ENCODE measurements around the gene DDI2.

DDI2 gene

DNA sequence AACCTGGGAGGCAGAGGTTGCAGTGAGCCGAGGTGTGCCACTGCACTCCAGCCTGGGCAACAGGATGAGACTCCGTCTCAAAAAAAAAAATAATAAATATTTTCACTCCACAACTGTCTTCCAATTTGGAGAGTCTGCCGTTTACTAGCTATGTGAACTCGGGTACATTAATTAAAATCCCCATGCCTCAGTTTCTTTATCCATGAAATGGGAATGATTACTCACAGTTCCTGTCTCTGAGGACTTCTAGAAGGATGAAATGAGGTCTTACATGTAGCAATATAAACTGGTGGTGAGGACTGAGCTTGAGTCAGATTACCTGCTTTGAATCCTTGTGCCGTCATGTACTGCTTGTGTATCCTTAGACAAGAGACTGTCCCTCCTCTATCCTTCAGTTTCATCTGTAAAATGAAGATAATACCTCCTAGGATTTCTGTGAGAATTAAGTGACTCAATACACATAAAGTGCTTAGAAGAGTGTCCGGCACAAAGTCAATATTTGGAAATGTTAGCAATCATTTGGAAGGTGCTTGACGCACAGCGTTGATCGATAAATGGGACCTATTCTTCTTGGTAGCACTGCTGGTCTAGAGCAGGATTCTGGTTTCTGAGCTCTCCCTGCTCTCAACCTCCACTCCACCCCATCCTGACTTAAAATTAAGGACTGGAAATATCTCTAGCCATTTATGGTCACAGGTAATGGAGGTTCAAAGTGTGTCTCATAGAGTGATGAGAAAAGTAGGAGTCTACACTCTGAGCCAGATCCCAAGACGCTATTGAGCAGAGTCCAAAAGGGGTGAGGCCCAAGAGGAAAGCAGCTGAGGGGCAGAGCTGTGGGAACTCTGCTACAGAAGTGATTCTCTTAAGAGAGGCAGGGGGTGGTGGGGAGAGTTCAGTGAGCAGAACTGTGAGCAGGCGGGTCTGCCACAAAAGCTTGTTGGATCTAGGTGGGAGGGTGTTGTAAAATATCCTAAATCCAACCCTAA is 11.6 kb upstream of the DDI2 start:
- DNase-seq = no peak

GRCh38 chr1:15609631-15610030 is 7.6 kb upstream of the DDI2 start:
- no peak for DNase-seq

GRCh38 chr1:15610167-15610566 is 7.1 kb upstream of the DDI2 start:
- peak; percentile 41 for DNase-seq

DNA sequence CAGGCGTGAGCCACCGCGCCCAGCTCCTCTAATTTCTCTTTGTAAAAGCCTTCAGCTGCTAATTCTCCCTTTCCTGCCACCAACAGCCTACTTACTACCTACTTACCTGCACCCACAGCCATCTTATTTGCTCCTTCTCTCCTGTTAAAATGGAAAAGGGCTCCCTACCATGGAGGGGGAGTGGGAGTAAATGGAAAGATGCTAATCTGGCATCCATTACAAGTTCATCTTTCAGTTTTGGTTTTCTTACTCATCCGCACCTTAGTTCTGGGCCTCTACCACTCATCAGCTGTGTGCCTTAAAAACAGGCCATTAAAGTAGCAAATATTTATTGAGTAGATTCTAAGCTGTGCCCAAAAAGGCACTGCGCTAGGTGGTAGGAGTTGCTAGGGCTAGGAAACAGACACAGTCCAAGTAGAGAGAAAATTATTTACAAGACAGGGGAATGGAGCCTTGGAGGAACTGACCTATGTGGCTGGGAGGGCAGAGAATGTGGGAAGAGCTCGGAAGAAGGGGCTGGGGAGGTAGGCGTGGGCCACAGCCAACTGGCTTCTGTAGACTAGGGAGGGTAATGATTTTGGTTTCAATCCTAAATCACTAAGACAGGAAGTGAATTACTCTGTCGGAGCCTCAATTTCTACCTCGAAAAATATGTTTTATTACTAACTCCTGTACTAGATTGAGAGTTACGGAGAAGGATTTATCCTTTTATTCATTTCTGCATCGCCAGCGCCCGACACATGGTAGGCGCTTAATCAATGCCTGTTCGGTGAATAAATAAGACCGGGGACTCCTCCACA is 685 bp upstream of the DDI2 start:
- DNase-seq = no peak

GRCh38 chr1:15618077-15618654 is 908 bp downstream of the DDI2 start:
- DNase-seq = peak; percentile 46

DNA sequence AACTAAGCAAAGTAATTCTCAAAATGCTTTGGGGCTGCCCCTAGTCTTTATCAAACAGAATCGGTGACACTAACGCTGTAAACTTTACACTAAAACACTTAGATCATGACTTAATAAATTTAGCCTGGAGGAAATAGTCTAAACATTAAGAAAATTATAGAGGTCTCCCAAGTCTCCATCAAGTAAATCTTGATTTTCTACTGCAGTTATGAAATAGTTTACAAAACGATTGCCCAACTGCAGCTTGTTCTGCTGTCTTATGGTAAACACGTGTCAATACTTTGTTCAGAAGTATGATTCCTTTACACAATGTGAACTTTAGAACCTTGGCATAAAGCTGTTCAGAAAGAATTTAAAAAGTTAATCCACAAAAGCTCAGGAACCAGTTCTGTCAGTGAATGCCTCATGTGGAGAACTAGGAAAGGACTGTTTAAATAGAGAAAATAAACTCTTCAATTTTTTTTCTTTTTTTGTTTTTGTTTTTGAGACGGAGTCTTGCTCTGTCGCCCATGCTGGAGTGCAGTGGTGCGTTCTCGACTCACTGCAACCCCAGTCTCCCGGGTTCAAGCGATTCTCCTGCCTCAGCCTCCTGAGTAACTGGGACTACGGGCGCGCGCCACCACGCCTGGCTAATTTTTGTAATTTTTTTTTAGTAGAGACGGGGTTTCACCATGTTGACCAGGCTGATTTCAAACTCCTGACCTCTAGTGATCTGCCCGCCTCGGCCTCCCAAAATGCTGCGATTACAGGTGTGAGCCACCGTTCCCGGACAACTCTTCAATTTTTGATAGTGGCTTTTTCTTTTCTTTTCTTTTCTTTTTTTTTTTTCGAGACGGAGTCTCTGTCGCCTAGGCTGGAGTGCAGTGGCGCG is 1.6 kb downstream of the DDI2 start:
- no peak for DNase-seq

- DNase-seq = peak; percentile 67
These were observed 2.9 kb downstream of the DDI2 start for GRCh38 chr1:15620155-15620545.

DNA sequence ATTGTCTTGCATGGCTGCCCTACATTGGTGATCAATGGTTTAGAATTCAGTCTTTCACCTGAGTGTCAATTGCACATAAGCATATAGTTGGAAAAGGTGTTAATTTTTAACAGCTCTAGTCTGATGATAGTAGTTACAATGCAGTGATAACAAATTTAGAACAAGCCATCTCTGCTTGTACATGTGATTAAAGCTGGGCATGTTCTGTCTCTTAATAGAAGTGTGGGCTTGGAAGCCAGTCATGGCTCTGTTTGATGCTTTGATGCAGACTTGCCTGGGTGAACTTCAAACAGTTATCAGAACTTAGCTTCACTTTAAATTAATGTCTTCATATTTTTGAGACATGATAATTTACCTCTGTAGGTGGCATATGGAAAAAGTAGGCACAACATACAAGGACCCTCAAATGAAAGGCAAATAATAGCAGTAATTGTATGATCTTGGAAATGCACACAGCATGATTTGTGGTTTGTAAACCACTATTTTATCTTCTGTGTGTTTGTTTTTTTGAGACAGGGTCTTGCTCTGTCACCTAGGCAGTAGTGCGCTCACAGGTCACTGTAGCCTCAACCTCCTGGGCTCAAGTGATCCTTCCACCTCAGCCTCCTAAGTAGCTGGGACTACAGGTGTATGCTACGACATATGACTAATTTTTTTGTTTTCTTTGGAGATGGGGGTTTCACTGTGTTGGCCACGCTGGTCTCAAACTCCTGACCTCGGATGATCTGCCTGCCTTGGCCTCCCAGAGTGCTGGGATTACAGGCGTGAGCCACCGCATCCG is 3.8 kb downstream of the DDI2 start:
- DNase-seq = no peak

GRCh38 chr1:15621975-15622374 is 4.7 kb downstream of the DDI2 start:
- DNase-seq = no peak

DNA sequence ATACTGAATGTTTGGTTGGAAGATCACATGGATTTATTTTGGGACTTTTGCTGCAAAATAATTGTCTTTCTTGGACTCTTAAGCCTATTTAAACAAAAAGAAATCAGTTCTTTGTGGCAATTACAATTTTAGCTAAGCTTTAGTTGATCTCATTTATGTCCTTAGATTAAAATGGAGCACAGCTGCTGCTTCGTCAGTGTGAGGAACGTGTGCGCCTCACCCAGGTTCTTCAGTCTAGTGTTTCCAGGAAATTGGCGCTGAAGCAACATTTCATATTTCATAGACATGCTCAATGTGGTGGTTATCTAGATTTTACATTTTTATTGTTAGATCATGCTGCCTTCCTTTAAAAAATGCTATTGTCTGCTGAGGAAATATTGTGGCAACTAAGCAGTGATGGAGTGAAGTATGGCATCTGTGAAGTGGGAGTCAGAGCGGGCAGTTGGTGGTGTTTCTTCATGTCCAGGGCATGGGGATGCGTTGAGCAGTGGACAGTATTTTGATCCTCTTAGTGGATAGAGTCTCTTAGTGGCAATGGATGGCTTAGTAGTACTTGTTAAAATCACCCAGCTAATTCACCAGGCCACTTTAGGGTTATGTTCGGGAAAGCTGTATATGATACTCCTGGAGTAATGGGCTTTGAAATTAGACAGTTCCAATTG is 5.6 kb downstream of the DDI2 start:
- no peak for DNase-seq

DNA sequence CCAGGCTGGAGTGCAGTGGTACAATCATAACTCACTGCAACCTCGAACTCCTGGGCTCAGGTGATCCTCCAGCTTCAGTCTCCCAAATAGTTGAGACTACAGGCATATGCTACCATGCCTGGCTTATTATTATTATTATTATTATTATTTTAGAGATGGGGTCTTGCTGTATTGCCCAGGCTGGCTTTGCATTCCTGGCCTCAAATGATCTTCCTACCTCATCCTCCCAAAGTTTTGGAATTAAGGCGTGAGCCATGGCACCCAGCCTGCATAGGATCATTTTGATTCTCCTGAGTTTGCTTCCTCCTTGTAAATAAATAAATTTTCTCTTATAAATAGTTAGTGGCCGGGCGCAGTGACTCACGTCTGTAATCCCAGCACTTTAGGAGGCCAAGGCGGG is 6.2 kb downstream of the DDI2 start:
- DNase-seq = no peak

DNA sequence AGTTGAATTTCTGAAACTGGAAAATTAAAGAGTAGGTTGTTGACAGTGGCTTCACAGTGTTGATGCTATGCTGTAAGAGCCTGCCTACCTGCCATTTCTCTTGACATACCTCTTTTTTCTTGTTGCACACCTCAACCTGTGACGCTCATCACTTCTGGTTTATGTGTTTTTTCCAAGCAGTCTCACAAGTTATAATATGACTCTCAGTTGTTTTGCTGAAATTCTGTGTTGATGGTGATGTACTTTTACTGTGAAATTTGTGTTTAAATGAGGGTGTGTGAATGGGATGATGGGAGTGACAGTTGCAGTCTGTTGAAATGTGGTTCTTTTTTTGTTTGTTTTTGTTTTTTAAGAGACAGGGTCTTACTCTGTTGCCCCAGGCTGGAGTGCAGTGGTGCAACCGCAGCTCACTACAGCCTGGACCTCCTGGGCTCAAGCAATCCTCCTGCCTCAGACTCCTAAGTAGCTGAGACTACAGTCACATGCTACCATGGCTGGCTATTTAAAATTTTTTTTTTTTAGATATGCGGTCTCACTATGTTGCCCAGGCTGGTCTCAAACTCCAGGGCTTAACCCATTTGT is 7.0 kb downstream of the DDI2 start:
- no peak for DNase-seq

DNA sequence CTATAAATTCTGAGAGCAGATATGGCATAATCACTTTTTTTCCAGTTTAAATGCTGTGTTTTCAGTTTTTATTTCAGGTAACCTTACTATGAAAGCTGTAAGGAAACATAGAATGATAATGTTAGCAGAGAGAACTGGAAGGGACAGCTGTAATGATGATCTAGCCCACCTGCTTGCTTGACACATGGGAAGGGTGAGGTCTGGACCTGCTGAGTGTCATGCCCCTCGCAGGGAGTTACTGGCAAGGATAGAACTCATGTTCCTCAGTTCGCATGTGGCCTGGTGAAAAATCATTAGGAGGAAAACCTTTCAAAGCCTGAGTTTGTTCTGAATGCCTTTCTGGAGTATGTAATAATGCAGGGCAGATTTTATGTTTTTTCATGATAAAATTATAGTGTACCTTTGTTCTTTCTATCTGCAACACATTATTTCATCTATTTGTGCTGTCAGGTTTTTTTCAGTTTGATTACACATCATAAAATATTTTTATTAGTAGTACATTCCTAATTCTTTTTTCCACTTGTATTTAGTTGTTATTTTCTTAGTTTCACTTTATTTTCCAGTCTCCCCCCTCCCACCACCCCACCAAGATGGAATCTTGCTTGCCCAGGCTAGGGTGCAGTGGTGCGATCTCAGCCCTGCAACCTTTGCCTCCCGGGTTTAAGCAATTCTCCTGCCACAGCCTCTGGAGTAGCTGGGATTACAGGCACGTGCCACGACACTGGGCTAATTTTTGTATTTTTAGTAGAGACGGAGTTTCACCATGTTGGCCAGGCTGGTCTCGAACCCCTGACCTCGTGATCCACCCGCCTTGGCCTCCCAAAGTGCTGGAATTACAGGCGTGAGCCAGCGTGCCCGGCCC is 8.0 kb downstream of the DDI2 start:
- no peak for DNase-seq

DNA sequence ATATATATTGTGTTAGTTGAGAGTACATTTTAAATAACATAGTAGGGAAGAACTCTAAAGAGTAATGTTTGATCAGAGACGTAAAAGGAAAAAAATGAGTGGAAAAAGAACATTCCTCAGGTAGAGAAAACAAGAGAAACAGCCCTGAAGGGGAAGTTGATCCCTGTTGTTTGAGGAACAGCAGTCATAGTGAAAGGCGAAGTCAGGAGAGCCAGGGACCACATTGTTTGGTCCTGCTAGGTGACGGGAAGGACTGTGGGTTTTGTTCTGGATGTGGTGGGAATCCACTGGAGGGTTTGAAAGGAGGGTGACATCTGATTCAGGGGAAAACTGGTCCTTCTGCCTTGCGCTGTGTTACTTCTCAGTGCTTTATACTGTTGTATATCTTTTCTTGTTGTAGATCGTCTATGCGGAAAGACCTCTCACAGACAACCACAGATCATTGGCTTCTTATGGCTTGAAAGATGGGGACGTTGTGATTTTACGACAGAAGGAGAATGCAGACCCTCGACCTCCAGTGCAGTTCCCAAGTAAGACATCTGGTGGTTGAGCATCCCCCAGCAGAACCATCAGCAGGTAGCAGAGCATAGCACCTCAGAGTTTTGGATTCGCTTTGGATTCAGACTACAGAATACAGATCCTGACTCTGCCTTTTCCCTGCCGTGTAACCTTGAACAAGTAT is 9.2 kb downstream of the DDI2 start:
- DNase-seq = no peak

GRCh38 chr1:15627343-15627988 is 10.2 kb downstream of the DDI2 start:
- no peak for DNase-seq

DNA sequence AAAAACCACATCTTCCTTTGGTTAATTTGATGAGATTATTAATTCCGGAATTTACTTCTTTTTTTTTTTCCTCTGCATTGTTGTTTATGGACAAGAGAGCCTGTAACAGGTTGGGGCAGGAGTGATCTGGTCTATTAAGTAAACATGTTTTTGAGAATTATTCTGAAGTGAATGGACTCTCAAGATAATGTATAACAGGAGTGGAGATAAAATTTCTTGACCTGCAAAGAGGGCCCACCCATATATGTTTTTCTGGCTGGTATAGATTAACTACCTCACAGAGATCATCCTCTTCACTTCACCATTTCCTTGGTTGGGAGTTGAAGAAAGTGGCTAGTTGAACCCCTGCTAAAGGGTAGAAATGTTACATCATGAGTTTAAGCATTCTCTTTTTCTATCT is 10.7 kb downstream of the DDI2 start:
- no peak for DNase-seq

GRCh38 chr1:15633756-15634420 is 16.6 kb downstream of the DDI2 start:
- no peak for DNase-seq

GRCh38 chr1:15636436-15636835 is 19.2 kb downstream of the DDI2 start:
- DNase-seq = no peak
